Activated CD8-positive, alpha-beta memory T cell treated with anti-CD3 and anti-CD28 coated beads, Interleukin-2, amount 50 U/mL, for 48 hours (primary cell): ENCODE results near the gene PKD1.

Experiments used
- DNase-seq: peaks from one replicate; pipeline ENCODE4 v3.0.0-alpha.2; 2020

The PKD1 gene

DNA sequence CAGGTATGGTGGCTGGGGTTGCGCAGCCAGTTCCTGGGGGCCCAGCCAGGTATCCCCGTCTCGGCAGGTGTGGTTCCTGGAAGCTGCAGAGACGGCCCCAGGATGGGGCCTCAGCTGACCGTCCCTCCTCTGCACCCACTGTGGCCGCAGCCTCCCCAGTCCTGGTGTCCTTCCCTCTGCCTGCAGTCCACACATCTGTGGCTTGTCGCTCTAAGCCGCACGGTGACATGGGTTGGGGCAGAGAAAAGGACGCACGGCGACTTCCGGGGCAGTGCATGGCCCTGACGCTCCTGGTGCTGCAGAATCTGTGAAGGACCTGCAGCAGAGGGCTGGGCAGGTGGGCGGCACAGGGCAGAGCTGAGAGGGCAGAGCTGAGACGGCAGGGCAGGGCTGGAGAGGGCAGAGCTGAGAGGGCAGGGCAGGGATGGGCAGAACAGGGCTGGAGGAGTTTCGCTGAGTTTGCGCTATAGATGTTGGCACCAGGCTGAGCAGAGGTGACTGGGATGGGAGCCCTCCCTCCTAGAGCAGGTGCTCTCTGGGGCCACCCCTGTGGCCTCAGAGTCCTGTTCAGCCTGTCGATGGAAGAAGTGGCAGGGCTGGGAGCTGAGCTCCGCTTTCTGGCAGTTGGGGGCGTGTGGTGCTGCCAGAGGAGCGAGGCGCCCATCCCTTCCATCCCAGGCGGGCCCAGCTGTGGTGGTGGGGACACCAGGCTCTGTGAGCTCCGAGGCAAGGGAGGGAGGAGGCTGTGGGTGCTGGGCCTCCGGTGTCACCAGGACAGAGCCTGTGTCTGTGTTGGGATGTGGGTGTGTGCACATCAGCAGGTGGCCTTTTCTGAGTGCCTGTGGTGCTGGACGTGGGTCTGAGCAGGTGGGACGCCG, 64.9 kb downstream of the PKD1 start:
- no peak for DNase-seq

DNA sequence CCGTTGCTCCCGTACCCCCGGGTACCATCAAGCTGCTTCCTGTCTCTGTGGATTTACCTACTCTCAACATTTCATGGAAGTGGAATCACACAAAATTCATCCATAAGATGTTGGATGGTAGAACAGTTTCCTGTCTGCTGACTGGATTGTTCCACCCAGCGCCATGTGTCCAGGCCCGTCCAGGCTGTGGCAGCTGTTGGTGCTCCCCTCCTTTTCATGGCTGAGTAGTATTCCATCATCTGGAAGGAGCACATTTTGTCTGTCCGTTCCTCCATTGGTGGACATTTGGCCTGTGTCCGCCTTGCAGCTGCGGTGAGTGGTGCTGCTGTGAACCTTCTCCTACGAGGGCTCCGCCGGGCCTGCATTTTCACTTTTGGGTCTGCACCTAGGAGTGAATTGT, 69.6 kb downstream of the PKD1 start:
- DNase-seq: no peak

DNA sequence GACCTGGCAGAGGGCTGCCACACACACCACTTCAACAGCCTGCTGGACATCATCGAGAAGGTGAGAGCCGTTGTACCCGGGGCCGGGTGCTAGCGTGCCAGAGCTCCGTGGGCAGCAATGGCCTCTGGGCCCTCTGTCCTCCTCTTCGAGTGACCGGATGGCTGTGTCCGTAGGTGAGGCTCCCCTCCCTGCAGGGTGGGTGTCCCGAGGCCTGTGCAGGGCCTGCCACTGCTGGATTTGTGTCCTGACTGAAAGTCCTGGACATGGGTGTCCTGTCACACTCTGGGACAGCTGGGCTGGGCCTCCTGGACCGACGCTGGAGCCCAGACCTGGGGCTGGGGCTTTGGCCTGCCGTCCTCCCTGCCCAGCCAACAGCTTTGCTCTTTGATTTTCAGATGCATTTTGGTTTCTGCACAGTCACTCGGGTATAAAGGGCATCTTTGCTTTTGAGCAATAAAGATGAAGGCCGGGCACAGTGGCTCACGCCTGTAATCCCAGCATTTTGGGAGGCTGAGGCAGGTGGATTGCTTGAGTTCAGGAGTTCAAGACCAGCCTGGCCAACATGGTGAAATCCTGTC, 71.2 kb downstream of the PKD1 start:
- DNase-seq: no peak

DNA sequence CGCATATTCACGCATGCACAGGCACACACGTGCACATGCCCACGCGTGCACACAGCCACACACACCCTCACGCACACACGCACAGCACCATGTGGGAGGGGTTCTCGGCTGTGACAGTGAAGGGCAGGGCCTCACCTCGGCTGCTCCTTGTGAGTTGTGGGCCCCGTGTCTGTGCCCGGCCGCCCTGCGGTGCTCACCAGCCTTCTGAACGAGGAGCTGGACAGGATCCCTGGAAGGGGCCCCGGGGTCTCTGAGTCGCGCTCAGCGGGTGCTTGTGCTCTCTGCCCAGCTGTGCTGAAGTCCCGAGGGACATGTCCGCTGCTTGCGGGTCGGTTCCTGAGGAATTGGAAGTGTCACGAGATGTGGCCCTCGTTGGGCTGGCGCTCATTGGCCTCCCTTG, 71.8 kb downstream of the PKD1 start:
- DNase-seq: no peak

DNA sequence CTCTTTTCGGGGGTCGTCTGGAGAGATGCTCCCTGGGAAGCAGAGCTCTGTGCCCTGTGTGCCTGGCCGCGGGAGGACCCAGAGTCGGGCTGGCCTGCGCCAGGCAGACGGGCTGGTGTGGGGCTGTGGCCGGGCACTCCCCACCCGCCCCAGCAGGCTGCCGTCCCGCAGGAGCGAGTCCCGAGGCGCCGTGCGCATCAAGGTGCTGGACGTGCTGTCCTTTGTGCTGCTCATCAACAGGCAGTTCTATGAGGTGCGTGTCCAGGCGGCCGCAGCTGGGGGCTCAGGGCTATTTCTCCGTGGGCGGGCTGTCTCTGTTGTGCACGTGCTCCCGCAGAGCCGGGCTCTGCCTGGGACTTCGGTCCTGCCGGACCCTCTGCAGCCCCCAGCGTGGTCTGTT, 72.9 kb downstream of the PKD1 start:
- DNase-seq: no peak

DNA sequence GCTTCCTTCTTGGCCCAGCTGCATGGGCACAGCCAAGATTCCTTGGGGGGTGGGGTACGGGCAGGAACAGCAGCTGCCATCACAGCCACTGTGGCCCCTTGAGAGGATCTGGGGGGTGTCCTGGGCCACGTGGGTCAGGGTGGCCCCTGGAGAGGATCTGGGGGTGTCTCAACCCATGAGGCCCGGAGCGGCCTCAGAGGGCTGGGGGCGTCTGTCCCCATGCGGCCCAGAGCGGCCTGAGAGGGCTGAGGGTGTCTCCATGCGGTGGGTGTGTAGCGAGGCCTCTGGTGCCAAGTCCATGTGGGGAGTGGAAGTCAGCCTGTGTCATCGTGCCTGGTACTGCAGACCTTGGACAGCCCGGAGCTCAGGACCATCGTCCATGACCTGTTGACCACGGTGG, 74.2 kb downstream of the PKD1 start:
- DNase-seq: no peak

DNA sequence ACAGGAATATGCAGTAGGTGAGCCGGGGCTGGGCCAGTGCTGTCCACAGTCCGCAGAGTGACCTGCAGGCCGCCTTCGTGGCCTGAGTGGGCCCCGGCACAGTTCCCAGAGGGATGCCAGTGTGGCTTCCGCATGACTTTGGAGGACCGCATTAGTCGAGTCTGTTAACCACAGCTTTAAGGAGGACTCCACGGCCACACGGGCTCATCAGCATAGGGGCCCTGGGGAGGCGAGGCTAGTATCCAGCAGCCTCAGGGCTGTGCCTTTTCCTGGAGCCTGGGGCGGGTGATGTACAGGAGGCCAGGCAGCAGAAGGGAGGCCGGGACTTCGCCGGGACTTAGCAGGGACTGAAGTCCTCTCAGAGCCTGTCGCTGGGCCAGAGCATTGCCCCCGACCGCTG, 74.7 kb downstream of the PKD1 start:
- no peak for DNase-seq

DNA sequence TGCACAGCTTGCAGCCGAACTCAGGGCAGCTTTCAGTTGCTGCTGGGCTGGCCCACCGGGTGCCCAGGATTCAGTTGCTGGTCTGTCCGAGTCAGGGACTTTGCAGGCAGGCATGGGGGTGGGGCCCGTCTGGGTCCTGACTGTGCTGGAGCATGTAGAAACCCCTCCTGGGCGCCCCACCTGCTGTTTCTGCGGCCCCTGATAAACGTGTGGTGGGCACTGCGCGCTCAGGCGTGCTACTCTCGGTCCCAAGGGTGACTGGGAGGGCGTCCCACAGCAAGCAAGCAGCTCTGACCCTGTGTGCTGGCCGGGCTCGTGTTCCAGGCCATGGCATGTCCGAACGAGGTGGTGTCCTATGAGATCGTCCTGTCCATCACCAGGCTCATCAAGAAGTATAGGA, 75.4 kb downstream of the PKD1 start:
- no peak for DNase-seq

DNA sequence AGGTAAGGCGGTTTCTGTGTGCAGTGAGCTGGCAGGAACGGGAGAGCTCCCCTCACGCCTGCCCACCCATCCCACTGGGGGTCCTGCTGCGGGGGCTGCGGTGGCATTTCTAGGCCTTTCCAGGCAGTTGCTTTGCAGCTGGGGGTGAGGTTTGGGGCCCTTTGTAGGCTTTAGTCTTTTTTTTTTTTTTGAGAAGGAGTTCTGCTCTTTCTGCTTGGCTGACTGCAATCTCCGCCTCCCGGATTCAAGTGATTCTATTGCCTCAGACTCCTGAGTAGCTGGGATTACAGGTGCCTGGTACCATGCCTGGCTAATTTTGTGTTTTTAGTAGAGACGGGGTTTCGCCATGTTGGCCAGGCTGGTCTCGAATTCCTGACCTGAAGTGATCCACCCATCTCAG, 76.8 kb downstream of the PKD1 start:
- DNase-seq: no peak

DNA sequence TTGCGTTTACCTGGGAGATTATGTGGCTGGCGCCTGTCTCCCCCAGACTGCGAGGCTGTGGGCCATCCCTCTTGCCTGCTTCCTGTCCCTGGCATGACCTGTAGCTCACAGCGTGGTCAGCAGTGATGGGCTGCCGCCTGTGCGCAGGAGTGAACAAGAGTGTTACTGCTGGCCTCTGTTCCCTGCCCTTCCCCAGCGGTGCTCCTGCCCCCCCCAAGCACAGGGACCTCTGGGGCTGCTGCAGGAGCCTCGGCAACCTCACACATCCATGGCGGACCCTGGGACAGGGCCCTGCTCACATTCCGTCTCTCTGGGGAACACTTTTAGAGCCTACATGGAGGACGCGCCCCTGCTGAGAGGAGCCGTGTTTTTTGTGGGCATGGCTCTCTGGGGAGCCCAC, 77.3 kb downstream of the PKD1 start:
- no peak for DNase-seq

DNA sequence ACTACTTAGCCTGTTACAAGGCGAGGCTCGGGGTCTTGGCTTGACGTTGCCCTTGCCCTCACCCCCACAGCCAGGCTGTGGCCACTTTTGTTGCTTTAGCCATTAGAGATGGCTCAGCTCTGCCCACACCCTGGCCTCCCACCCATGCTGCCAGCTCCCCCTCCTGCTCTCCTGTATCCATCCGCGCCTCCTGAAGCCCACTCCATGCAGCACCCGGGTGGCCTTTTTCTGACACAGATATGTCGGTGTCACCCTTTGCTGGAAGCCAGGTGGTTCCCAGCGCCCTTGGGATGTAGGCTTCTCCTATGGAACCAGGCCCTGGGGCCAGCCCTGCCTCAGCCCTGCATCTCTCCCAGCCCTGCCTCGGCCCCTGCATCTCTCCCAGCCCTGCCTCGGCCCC, 78.3 kb downstream of the PKD1 start:
- DNase-seq: no peak

DNA sequence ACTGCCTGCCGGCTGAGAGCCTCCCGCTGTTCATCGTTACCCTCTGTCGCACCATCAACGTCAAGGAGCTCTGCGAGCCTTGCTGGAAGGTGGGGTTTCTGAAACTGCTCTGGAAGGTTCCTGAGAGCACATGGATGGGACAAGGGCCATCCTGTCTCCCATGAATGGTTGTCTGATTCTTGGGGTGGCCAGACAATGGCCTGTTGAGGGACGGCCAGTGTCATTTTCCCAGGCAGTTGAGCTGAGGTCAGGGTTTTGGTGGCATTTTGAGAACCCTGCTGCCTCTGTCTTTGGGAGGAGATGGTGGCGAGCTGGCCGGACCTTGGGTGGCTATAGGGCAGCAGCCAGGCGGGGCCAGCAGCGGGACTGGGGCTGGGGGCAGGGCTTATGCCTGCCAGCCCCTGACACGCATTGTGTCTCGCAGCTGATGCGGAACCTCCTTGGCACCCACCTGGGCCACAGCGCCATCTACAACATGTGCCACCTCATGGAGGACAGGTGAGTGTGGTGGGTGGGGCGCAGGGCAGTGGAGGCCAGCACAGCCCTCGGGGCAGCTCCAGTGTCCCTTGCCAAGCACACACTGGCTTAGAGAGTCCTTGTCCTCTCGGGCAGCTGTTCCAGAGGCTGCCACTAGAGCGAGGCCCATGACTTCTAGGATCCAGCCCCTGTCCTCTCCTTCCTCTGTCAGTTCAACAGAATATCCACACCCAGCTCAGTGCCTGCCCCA, 78.9 kb downstream of the PKD1 start:
- no peak for DNase-seq

DNA sequence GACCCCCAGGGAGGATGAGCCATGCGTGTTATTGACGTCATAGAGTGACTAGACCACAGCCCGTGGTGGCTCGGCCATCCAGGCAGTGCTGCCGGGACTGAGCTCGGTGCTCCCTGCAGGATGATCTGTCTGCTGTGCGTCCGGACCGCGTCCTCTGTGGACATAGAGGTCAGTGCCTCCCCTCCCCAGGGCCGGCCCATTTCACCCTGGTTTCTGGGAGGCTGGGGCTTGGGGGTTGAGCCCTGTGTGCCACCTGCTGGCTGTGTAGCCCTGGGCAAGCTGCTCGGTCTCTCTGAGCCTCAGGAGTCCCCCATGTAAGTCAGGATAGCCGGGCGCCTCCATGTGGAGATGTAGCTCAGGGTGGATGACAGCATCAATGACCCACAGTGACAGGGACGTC, 79.6 kb downstream of the PKD1 start:
- no peak for DNase-seq

DNA sequence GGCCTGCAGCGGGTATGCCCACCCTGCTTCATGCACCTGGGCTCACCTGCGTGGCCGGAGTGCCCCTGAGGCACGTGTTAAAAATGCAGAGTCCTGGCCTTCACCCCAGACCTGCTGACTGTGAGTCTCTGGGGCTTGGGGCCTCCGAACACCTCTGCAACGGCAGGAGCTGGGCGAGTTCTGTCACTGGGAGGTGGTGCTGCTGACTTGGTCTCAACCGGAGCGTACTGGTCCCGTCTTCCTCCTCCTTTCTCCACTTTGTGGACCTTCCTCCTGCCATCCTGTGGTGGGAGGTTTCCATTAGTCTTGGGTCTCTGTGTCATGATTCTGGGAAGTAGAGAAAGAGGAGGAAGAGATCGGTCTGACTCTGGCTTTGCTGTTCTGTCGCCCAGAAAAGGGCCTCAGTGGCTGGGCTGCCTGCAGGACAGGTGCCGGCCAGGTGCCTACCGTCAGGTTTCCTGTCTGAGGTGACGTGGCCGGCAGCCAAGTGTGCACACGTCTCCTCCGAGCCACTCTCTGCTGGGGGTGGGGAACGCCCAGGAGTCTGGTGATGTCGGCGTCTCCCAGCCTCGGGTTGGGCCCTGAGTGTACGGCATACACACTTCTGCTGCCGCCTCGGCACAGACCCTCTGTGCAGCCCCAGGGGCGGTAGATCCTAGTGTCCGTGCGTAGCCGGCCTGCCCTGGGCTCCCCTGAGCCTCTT, 81.0 kb downstream of the PKD1 start:
- no peak for DNase-seq

DNA sequence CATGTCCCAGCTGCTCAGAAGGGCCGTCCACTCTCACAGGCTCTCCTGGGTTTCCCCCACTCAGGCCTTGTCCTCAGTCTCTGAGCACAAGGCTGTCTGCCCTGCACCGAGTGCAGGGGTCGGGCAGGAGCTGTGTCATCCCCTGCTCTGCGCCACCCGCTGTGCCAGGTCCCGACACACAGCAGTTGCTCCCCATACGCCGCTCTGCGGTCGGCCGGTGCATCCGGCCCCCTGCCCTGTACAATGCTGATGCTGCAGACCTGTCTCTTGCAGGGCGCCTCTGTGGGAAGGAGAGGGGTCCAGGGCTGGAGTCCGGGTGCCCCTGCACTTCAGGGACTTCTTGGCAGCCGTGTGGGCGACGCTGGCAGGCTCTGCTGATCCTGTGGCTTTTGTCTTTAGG, 81.8 kb downstream of the PKD1 start:
- DNase-seq: no peak

DNA sequence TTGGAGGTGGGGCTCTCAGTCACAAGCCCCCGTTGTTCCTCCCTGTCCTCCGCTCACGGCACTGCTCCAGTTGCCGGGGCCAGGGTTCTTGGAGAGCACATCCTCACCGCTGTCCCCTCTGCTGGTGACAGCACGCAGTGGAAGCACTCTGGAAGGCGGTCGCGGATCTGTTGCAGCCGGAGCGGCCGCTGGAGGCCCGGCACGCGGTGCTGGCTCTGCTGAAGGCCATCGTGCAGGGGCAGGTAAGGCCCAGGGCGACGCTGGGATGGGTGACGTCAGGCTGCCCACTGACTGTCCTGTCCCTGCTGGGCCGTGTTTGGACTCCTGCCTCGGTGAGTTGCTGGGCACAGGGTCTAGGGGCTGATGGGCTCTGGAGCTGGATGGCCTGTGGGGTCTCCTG, 82.5 kb downstream of the PKD1 start:
- no peak for DNase-seq

DNA sequence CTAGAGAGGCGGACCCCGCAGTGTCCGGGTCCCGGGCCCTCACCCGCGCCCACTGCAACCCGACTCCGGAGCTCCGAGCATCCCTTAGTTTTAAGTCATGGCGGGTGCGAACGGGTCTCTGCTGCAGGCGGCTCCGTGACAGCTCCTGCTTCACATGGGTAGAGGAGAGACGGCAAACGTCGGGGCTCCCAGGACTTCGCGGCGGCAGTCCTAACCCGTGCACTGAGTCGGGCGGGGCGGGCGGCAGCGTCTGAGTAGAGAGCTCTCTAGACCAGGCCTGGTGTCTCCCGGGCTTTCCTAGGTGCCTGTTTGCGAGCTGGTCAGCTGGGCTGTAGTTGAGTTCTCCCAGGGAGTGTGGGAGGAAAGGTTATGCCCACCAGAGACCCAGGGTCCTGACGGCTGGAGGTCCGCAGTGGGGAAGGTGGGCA, 87.6 kb downstream of the PKD1 start:
- DNase-seq: no peak

DNA sequence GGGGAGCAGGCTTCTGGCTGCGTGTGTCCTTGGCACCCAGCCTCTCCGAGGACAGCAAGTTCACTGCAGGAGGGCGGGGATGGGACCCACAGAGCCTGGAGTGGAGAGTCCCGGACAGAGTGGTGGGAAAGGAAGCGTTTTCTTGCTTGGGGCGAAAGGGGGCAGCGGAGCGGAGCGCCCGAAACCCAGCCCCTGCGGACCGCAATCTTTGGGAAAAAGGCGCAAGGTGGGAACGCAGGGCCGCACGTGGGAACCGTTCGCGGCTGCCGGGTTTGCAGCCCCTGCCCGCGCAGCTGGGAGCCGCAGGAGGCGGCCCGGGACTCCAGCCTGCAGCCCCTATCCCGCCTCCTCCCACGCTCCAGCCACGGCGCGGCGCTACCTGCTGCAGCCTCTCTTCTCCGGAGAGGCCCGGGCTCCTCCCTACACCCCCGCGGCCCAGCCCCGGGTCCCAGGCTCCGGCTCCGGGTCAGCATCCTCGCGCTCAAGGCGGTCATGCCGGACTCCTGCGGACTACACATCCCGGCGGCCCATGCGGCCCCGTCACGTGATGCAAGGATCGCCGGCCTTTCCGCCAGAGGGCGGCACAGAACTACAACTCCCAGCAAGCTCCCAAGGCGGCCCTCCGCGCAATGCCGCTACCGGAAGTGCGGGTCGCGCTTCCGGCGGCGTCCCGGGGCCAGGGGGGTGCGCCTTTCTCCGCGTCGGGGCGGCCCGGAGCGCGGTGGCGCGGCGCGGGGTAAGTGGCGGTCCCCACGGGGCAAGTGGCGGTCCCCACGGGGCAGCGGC, 88.2 kb downstream of the PKD1 start, which contains the start of the genes NTHL1 and TSC2:
TSS of gene NTHL1 (minus strand) at position 505 of the 786 bp plus-strand sequence. CDS start at position 494, 11 bp downstream.
TSS of gene TSC2 (plus strand) at position 656 of the 786 bp plus-strand sequence. CDS start 631 bp downstream, outside the sequence.
- DNase-seq: peak; percentile 96

DNA sequence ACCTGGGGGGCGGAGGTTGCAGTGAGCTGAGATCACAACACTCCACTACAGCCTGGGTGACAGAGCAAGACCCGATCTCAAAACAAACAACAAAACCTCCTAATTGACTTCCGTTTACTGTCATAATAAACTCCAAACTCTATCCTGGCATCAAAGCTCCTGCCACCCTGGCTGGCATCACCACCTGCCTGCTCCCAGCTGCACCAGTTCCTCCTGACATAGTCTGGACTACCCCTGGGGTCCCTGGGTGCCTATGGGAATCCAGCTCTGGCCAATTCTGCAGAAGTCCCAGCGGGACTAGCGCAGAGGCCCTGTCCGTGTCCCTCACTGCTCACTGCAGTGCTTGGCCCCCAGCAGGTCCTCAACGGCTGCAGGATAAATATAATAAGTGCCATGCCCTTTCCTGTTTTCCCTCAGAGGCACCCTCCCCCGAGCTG, 88.8 kb downstream of the PKD1 start:
- no peak for DNase-seq

DNA sequence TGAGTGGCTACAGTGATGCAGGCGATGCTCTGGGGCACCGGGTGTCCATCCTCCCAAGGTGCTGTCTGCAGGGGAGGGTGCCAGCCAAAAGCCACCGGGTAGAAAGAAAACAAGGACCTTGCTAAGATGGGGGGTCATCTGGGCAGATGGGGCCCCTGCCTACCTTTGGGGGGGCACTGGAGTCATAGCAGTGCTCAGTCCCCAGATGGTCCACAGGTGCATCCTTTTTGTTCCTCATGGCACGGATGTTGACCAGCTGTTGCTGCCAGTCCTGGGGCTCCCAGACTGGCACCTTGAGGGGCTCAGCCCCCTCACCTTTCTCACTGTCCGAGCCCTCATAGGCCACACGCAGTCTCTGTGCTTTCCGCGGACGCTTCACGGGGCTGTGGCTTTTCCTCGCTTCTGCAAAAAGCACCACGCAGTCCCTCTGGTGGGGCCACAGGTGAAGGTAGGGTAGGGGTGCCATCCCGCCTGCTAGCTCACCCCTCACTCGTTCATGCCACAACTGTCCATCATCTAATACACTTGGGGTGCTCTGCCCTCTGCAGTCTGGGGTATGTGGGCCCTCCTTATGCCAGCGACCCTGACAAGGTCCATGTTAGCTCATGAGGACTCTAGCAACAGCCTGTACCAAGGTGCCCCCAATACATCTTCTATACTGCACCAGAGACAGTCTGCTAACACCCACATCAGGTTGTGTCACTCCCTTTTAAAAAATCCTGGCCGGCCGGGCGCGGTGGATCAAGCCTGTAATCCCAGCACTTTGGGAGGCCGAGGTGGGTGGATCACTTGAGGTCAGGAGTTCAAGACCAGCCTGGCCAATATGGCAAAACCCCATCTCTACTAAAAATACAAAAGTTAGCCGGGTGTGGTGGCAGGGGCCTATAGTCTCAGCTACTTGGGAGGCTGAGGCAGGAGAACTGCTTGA, 89.5 kb downstream of the PKD1 start:
- DNase-seq: no peak

DNA sequence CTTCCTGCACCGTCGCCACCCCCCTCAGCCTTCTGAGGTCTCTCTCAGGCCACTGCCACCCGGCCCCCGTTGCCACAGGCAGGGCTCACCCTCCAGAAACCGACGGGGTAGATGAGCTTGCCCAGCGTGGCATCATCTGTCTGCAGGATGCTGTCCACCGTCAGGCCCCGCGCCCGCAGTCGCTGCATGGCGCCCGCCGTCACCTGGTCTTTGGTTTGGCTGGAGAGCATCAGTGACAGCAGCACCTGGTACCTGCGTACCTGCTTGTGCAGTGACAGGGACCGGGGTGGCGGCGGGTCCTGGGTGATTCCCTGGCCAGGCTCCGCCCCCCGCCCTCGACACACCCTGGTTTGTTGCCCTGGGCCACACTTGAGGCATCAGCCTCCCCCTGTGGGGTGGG, 91.2 kb downstream of the PKD1 start:
- DNase-seq: no peak
